Occipital lobe (tissue), 3 donors: ENCODE data around the gene SLC7A9. TPM values are rescaled to one million over a fixed set of nuclear protein-coding genes. Genes with fewer than 3 reads are reported as not detected.
"Not testable (repeated sequence)": the region's sequence is repeated elsewhere in the genome, so short reads cannot be mapped to it uniquely, and the experiment has no call there.

ENCODE experiments used
- DNase-seq: peaks from one replicate; lab custom pipeline; 2025; lab: John Stamatoyannopoulos, UW
- small RNA-seq: library from RNA; depleted of rRNA; stranded (forward); fragments of <200 nt; gene quantifications from one replicate; pipeline ENCODE3, GENCODE V24; 2014
- total RNA-seq: library from RNA; depleted of rRNA; stranded (reverse); fragments of >200 nt; gene quantifications from one replicate; pipeline ENCODE4 v1.2.3, GENCODE V29; 2014

The SLC7A9 gene
- total RNA-seq, 1 donor from 2014 or later: 1.6 TPM

GRCh38 chr19:32802840-32803239 is 66.7 kb downstream of the SLC7A9 start:
- no peak for DNase-seq

GRCh38 chr19:32800754-32801153 is 68.8 kb downstream of the SLC7A9 start:
- no peak for DNase-seq

DNA sequence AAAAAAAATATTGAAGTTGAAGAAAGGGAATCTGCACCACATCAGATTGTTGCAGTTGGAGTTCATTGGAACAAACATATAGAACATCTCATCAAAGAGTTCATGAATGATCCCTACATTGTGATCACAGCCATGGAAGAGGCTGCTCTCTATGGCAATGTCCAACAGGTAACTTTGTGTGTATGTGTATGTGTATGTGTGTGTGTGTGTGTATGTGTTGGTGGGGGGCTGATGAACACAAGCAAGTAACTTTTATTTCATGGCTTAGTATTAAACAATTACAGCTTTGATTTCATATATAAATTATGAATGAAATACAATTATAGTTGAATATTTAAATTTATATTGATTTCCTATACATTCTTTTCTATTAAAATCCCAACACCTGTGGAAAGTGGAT is 69.4 kb downstream of the SLC7A9 start:
- no peak for DNase-seq

DNA sequence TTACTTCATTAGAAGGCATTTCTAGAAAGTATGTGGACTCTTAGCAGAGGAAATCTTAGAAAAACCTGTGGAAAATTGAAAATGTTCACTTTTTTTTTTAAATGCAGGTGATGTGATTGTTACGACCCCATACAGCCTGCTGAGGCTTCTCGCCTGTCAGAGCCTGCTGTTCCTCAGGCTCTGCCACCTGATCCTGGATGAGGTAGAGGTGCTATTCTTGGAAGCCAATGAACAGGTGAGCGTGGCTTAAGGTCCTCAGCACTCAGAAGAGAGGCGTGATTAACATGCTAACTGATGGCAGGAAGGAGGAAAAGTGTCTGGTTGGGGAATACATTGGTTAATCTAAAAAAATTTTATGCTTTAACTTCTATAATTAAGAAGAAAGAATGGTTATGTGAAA is 71.4 kb downstream of the SLC7A9 start:
- no peak for DNase-seq

DNA sequence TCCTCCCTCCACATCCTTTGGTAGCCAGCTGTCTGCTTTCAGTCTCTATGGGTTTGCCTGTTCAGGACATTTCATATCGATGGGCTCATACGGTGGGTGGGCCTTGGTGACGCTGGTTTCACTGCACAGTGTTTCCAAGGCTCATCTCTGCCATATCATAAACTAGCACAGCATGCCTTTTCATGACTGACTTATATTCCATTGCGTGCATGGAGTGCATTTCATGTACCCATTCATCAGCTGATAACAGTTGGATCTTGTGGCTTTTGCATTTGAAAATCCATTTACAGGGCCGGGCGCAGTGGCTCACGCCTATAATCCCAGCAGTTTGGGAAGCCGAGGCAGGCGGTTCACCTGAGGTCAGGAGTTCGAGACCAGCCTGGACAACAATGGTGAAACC is 80.1 kb downstream of the SLC7A9 start:
- DNase-seq: no peak

- DNase-seq: not testable (repeated sequence)
These were observed 81.7 kb downstream of the SLC7A9 start for GRCh38 chr19:32787895-32788294.

DNA sequence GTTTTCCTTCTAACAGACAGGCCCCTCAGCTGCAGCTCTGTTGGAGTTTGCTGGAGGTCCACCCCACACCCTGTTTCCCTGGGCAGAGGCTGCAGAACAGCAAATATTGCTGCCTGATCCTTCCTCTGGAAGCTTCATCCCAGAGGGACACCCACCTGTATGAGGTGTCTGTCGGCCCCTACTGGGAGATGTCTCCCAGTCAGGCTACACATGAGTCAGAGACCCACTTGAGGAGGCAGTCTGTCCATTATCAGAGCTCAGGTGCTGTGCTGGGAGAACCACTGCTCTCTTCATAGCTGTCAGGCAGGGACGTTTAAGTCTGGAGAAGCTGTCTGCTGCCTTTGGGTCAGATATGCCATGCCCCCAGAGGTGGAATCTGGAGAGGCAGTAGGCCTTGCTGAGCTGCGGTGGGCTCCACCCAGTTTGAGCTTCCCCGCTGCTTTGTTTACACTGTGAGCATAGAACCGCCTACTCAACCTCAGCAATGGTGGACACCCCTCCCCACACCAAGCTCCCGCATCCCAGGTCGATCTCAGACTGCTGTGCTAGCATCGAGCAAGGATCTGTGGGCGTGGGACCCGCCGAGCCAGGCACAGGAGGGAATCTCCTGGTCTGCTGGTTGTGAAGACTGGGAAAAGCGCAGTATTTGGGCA is 82.3 kb downstream of the SLC7A9 start:
- not testable (repeated sequence) for DNase-seq

- not testable (repeated sequence) for DNase-seq
These were observed 87.5 kb downstream of the SLC7A9 start for GRCh38 chr19:32782089-32782488.

- DNase-seq: no peak
These were observed 88.3 kb downstream of the SLC7A9 start for GRCh38 chr19:32781280-32781679.

Small RNA genes within 50 kb of the gene (small RNA-seq; reads per million reads assigned to genes)
- gene RN7SKP22: not detected

Other genes with a start within 250 kb of the SLC7A9 start
- 43.0 TPM for gene ANKRD27, start 194.6 kb downstream of the SLC7A9 start, total RNA-seq
- 0.78 TPM for gene RGS9BP, start 193.9 kb downstream of the SLC7A9 start, total RNA-seq
- 8.1 TPM for gene NUDT19, start 177.9 kb downstream of the SLC7A9 start, total RNA-seq
- gene TDRD12, start 150.0 kb downstream of the SLC7A9 start, total RNA-seq: 0.94 TPM
- 27.8 TPM for gene CEP89, start 102.2 kb upstream of the SLC7A9 start, total RNA-seq
- 1.6 TPM for gene FAAP24, start 102.5 kb upstream of the SLC7A9 start, total RNA-seq
- gene RHPN2, start 195.1 kb upstream of the SLC7A9 start, total RNA-seq: 3.0 TPM
- 16.4 TPM for gene GPATCH1, start 211.4 kb upstream of the SLC7A9 start, total RNA-seq